ENCODE results near the gene ENTPD2. TPM values are rescaled to one million over a fixed set of nuclear protein-coding genes. Genes with fewer than 3 reads are reported as not detected.

The ENTPD2 gene
- total and polyA plus RNA-seq, 10 of the 15 experiments (the other 5 are each of a cell fraction or from before 2014, with no cell fraction given): 0.15 to 1.8 (median 0.65) TPM; not detected in 2

- Histone ChIP-seq H3K79me2 (ENCODE audit: control insufficient read depth, insufficient read depth, low read length) (peaks cover 10% of the 10 kb centered on the region), H3K9me3 (replicated peaks; ENCODE audit: control insufficient read depth, insufficient read depth, low read length) (no peaks in the 10 kb centered on the region), H3K4me1 (ENCODE audit: control insufficient read depth, insufficient read depth, low read length) (peaks cover 29% of the 10 kb centered on the region), H3K27ac (ENCODE audit: control insufficient read depth, insufficient read depth) (peak within 1 kb of the TSS; percentile 90), H3K27me3 (replicated peaks in 1 of 2; ENCODE audit: control insufficient read depth in 2 of 2, insufficient read depth in 2 of 2, low read length in 1 of 2) (no peaks in the 10 kb centered on the region), H3K36me3 (ENCODE audit: control insufficient read depth in 2 of 2, insufficient read depth in 2 of 2, low read length in 1 of 2) (peaks cover 0 to 3% of the 10 kb centered on the region in 2 experiments; a peak in 2 of 4 replicates), H4K20me1 (ENCODE audit: control insufficient read depth, insufficient read depth) (no peaks in the 10 kb centered on the region), H3K4me2 (ENCODE audit: control insufficient read depth, insufficient read depth) (peak within 1 kb of the TSS; percentile 96), H3K4me3 (peak within 1 kb of the TSS; percentile 83), H3K9ac (ENCODE audit: control insufficient read depth, insufficient read depth, low read length) (peak within 1 kb of the TSS; percentile 87), H2AFZ (ENCODE audit: control insufficient read depth, low read depth, low read length) (peak within 1 kb of the TSS; percentile 83)
- ChIA-PET SMC1A (ENCODE audit: uncharacterized antibody, unreplicated experiment) (interaction anchor here (0.8 to 2.8 kb wide), 7 partner anchors 9 to 154 kb away, joined by 3 to 30 read pairs (median 6); partner anchors contain the start of genes SAPCD2, TUBB4B and UAP1L1), CTCF (interaction anchor here (0.6 to 5.0 kb wide), 15 partner anchors 9 to 462 kb away, joined by 3 to 80 read pairs (median 4); partner anchors contain the start of gene SAPCD2), POLR2A (interaction anchor here (0.5 to 2.7 kb wide), 22 partner anchors 10 to 359 kb away, joined by 3 to 38 read pairs (median 6); partner anchors contain the start of genes ANAPC2, DPP7, NDOR1 and NOXA1), RAD21 (ENCODE audit: unreplicated experiment) (interaction anchor here (0.7 to 2.7 kb wide), 12 partner anchors 9 to 188 kb away, joined by 3 to 32 read pairs (median 4); partner anchors contain the start of genes DPP7, SAPCD2 and UAP1L1)
- in situ Hi-C loops (cut with MboI) (no loop called here), intact Hi-C loops (cut with micrococcal nuclease; ENCODE audit: unreplicated experiment) (no loop called here)
- ATAC-seq: peak; percentile 83
- BruUV-seq (replicated peaks): no TSS peak
- peak; percentile 99 for DNase-seq (ENCODE audit: low read depth, low spot score)
- peak; percentile 99 for FAIRE-seq
- under 1% methylated on average over 100 of the region's 101 CpGs for WGBS (ENCODE audit: insufficient coverage, insufficient replicate concordance, low lambda C conversion rate, missing lambda C conversion rate)
- TF ChIP-seq NFYB (IDR thresholded peaks at IDR 0.05; ENCODE audit: insufficient read depth, low read depth, low read length): 0 out of 2 replicates have a peak, but pooled peaks have one; percentile 23
- TF ChIP-seq HDGF (IDR thresholded peaks at IDR 0.05): peak; percentile 99
- peak; percentile 23; the same call in 1 of the 2 replicates for TF ChIP-seq PAX5 (IDR thresholded peaks at IDR 0.05; ENCODE audit: borderline replicate concordance, low read depth, low read length)
- peak; percentile 100 for TF ChIP-seq IKZF1 (conservative IDR thresholded peaks at IDR 0.05)
- peak; percentile 41 for TF ChIP-seq E4F1 (IDR thresholded peaks at IDR 0.05; ENCODE audit: borderline replicate concordance, partially characterized antibody)
- peak; percentile 87 for TF ChIP-seq GATAD2B (conservative IDR thresholded peaks at IDR 0.05; ENCODE audit: low read depth)
- TF ChIP-seq BACH1 (IDR thresholded peaks at IDR 0.05; ENCODE audit: borderline replicate concordance): peak; percentile 90
- TF ChIP-seq PRDM15 (CRISPR knock-in tag; IDR thresholded peaks at IDR 0.05): no peak
- peak; percentile 50 for TF ChIP-seq RELA (IDR thresholded peaks at IDR 0.05; ENCODE audit: borderline replicate concordance, partially characterized antibody)
- TF ChIP-seq STAT3 (IDR thresholded peaks at IDR 0.05; ENCODE audit: low read depth, low read length): no peak
- TF ChIP-seq PBX3 (IDR thresholded peaks at IDR 0.05; ENCODE audit: insufficient replicate concordance, low read depth, low read length): peak; percentile 83
- TF ChIP-seq CHD1 (IDR thresholded peaks at IDR 0.05; ENCODE audit: low read depth, low read length): 0 out of 2 replicates have a peak, but pooled peaks have one; percentile 57
- TF ChIP-seq TCF3 (IDR thresholded peaks at IDR 0.05; ENCODE audit: borderline replicate concordance, insufficient read depth, low read depth, low read length): peak; percentile 46; the same call in 1 of the 2 replicates
These were observed 32.9 kb upstream of the ENTPD2 start, which contains the start of gene MAN1B1 for GRCh38 chr9:137086531-137087408. Gene MAN1B1 (plus strand): TSS chr9:137086985. CDS start chr9:137087000, 15 bp downstream.
